GM12873 (cell line): ENCODE data around the gene SLC17A5.

Experiments
- TF ChIP-seq, protein P1 (sequence below): IDR thresholded peaks from 2 replicates; pipeline ENCODE4 v1.5.1; 2012; ENCODE audit warnings: low read depth, mild to moderate bottlenecking, moderate library complexity, low read length, control low read depth; ENCODE audit not compliant: insufficient read depth; ENCODE audit errors: missing control alignments

Gene SLC17A5

DNA sequence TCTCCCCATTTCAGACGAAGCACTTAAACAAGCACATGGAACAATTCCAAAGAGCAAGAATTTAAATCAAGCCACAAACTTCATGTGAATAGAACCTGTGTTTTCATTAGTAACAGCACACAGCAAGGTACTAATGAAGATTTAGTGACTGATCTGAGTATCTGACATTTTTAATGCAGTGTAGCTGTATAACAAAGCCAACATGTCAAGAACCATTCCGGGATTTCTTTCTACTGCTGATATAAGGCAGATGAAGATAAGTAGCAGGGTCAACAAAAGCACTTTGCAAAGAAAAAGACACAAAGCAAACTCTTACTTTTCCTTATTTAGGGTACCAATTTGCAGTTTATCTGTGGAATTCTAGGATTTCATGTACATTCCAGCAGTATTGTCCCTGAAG, 11.3 kb downstream of the SLC17A5 start:
- TF ChIP-seq, protein P1, sequence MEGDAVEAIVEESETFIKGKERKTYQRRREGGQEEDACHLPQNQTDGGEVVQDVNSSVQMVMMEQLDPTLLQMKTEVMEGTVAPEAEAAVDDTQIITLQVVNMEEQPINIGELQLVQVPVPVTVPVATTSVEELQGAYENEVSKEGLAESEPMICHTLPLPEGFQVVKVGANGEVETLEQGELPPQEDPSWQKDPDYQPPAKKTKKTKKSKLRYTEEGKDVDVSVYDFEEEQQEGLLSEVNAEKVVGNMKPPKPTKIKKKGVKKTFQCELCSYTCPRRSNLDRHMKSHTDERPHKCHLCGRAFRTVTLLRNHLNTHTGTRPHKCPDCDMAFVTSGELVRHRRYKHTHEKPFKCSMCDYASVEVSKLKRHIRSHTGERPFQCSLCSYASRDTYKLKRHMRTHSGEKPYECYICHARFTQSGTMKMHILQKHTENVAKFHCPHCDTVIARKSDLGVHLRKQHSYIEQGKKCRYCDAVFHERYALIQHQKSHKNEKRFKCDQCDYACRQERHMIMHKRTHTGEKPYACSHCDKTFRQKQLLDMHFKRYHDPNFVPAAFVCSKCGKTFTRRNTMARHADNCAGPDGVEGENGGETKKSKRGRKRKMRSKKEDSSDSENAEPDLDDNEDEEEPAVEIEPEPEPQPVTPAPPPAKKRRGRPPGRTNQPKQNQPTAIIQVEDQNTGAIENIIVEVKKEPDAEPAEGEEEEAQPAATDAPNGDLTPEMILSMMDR = no peak

DNA sequence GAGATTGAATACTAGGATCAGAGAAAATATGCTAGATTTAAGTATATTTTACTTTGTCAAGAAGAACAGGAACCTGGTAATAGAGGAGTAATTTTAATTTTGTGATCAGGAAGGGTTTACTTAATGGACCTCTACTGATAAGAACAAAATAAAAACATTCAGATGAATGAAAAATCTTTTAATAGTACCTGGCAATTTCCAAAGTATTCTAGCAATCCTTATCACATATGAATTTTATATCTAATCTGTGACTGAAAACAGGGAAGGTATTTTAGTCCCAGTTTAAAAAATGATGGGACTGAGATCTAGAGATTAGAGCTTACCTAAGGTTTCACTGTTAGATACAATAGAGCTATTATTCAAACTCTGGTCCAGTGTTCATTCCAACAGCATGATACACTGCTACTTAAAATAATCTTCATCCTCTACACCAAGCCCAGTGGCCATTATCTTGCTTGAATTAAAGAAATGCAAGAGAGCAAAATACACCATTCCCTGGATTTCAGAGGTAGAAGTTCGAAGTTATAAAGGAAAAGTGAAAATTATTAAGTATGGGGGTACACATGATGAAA, 13.5 kb downstream of the SLC17A5 start:
- TF ChIP-seq, protein P1 = no peak

DNA sequence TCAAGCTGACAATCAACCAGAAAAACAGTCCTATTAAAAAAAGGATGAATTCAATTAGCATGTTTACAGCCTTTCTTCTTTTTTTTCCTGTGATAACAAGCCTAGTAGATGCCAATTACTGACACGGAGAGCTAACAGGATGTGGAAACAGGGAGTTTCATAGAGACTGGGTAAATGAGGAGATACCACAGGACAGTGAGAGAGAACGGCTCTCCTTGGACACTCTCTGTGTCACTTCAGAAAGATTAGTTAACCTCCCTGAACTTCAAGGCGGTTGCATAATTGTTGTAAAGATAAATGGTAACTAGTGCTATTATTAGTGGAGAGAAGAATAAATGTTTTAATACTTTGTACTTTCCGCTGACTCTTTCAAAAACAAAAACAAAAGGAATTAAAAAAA, 14.8 kb downstream of the SLC17A5 start:
- TF ChIP-seq, protein P1 = no peak

DNA sequence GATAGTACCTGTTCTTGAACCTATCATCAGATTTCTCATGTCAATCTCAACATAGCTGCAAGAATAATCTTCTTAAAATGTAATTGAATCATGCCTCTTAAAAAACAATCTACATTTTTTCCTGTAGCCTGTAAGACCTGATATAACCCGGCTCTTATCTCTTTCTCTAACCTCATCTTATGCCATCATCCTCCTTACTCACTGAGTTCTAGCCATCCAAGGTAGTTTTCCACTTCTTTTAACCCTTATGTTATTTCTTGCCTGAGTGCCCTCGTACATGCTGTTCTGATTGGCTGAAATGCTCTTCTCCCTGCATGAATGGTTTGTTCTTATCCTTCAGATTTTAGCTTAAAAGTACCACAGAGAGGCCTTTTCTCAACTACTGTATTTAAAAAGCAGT, 16.4 kb downstream of the SLC17A5 start:
- TF ChIP-seq, protein P1 = no peak

DNA sequence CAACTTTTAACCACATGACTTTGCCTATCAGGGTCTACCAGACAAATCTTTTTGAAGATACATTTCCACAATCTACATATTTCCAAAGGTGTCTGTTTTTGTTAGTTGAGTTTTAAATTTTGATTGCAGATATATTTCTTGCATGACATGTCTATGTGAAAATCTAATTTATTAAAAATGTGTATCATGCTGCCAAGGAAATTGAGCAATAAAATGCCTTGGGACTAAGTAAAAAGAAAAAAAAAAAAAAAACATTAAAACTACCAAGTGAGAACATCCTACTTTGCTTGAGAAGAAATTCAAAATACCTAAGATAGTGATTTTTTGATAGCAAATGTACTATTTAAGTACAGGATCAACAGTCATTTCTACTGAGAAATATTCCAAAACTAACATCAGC, 17.7 kb downstream of the SLC17A5 start:
- TF ChIP-seq, protein P1 = no peak

DNA sequence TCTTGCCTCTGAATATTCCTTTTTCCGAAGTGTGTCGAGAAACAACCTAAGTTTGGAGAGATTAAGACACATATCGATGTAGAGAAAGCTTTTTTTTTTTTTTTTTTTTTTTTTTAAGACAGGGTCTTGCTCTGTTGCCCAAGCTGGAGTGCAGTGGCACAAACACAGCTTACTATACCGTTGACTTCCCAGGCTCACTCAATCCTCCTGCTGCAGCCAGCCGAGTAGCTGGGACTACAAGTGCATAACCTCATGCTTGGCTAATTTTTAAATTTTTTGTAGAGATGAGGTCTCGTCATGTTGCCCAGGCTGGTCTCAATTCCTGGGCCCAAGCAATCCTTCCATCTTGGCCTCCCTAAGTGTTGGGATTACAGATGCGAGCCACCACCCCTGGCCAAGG, 21.4 kb downstream of the SLC17A5 start:
- TF ChIP-seq, protein P1 = no peak

DNA sequence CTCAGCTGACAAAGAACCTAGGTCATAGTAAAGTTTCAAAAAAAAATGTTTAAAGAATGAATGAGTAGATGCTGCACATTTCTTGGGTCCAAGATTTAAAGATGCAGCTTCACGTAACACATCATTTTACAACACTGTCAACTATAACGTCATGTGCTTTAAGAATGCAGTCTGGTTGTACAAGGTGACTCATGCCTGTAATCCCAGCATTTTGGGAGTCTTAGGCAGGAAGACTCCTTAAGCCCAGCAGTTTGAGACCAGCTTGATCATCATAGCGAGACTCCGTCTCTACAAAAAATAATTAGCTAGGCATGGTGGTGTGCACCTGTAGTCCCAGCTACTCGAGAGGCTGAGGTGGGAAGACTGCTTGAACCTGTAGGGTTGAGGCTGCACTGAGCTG, 21.9 kb downstream of the SLC17A5 start:
- TF ChIP-seq, protein P1 = no peak
